Spleen (tissue), 7 donors: ENCODE data around the gene GPRIN3.

Experiments used
- CTCF ChIP-seq, 11 experiments: fragments of 200-600 bp in 7 of 11; fragments of 450-650 bp in 4 of 11; sonication (generic) in 4 of 11; IDR thresholded peaks in 8 of 11; conservative IDR thresholded peaks in 3 of 11; 1 replicate in 7 of 11; 2 replicates in 4 of 11; pipeline versions ENCODE4 v1.4.0 to v1.8.0; 2016 to 2021; ENCODE audit warnings: antibody characterized with exemption in 11 of 11, inconsistent platforms in 4 of 11, mild to moderate bottlenecking in 1 of 11
- POLR2A ChIP-seq, 3 donors: fragments of 450-650 bp; IDR thresholded peaks; one replicate each; pipeline ENCODE4 v1.5.1; 2017; ENCODE audit warnings: antibody characterized with exemption in 3 of 3, mild to moderate bottlenecking in 1 of 3
- POLR2AphosphoS5 ChIP-seq, 3 donors: sonication (generic); formaldehyde crosslinking; IDR thresholded peaks; one replicate each; pipeline ENCODE4 v1.5.1; 2017; ENCODE audit warnings: antibody characterized with exemption in 3 of 3
- donor health status: DM: no; HTN: no; CAD: no; lungs with moderate emphysema.
- donor health status: DM: no; HTN: no; CAD: no.
- donor health status: DM: no; HTN: no; CAD: no.

GRCh38 chr4:89270792-89271191 lies 36.8 kb downstream of the GPRIN3 start:
- TF ChIP-seq POLR2A (IDR thresholded peaks at IDR 0.05) = no peak
- no peak for TF ChIP-seq POLR2AphosphoS5 (IDR thresholded peaks at IDR 0.05)
- TF ChIP-seq CTCF (IDR thresholded peaks at IDR 0.05 in 8 of 11, conservative IDR thresholded peaks at IDR 0.05 in 3 of 11) = no peak
